HCT116 (cell line): ENCODE measurements around the gene NKRF.

Source experiments
- CEBPB ChIP-seq: IDR thresholded peaks from 2 replicates; pipeline ENCODE4 v1.6.1; 2012; ENCODE audit warnings: low read depth
- CTCF ChIP-seq, 3 experiments: fragments of 200-600 bp in 1 of 3; sonication (generic) in 1 of 3; IDR thresholded peaks in 2 of 3; conservative IDR thresholded peaks in 1 of 3; 2 replicates each; pipeline ENCODE4 v1.5.1; 2012 to 2017; ENCODE audit warnings: low read depth in 2 of 3, low read length in 2 of 3, antibody characterized with exemption in 1 of 3, borderline replicate concordance in 1 of 3, control low read depth in 1 of 3, mild to moderate bottlenecking in 1 of 3, mixed read lengths in 1 of 3, mixed run types in 1 of 3, moderate library complexity in 1 of 3; ENCODE audit not compliant: insufficient read depth in 1 of 3
- EZH2 ChIP-seq: fragments of 200-600 bp; sonication (generic); IDR thresholded peaks from 2 replicates; pipeline ENCODE4 v1.6.1; 2017; ENCODE audit warnings: antibody characterized with exemption, mixed run types
- JUND ChIP-seq: IDR thresholded peaks from 2 replicates; pipeline ENCODE4 v1.6.1; 2012
- POLR2A ChIP-seq: IDR thresholded peaks from 2 replicates; pipeline ENCODE4 v1.7.0; 2011; ENCODE audit warnings: borderline replicate concordance; ENCODE audit not compliant: insufficient read depth, insufficient read length; ENCODE audit errors: extremely low read depth
- POLR2AphosphoS5 ChIP-seq: IDR thresholded peaks from 2 replicates; pipeline ENCODE4 v1.6.1; 2011; ENCODE audit warnings: mild to moderate bottlenecking, low read depth, low read length, moderate library complexity
- SRF ChIP-seq: IDR thresholded peaks from 2 replicates; pipeline ENCODE4 v1.6.1; 2012; ENCODE audit warnings: low read depth
- YY1 ChIP-seq: IDR thresholded peaks from 2 replicates; pipeline ENCODE4 v1.6.1; 2011; ENCODE audit warnings: low read length, low read depth, moderate library complexity, mild to moderate bottlenecking; ENCODE audit not compliant: insufficient replicate concordance; ENCODE audit errors: extremely low read depth

DNA sequence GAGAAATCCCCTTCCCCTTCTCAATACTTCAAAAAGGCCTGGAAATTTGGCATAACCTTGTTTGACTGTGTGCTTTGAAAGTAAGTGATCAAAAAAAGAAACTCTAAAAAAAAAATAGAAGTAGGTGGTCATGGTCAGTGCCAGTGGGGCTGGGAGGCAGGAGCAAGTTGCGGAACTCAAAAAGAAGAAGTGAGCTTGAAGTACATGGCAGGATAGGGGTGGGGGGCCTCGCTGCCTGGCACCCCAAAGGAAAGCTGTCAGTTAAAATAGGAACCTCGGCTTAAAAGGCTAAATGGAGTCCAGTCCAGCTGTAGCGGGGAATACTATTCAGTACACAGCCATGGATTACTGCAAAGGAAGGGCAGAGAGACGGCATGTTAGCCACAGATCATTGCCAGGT is 12.2 kb upstream of the NKRF start:
- TF ChIP-seq JUND, result no peak
- TF ChIP-seq CTCF (IDR thresholded peaks at IDR 0.05 in 2 of 3, conservative IDR thresholded peaks at IDR 0.05 in 1 of 3; ENCODE audit: borderline replicate concordance in 1 of 3, insufficient read depth in 1 of 3, low read depth in 2 of 3, low read length in 2 of 3), result no peak
- TF ChIP-seq POLR2A, result no peak
- no peak for TF ChIP-seq SRF
- no peak for TF ChIP-seq CEBPB
- TF ChIP-seq POLR2AphosphoS5, result no peak
- no peak for TF ChIP-seq EZH2
- no peak for TF ChIP-seq YY1
